ENCODE data around the gene BHLHA9.

- no peak for TF ChIP-seq CTCF (IDR thresholded peaks at IDR 0.05)
- TF ChIP-seq CREB1 (CRISPR knock-in tag; IDR thresholded peaks at IDR 0.05) = no peak
- no peak for TF ChIP-seq JUN (CRISPR knock-in tag; IDR thresholded peaks at IDR 0.05)
- no peak for TF ChIP-seq ZNF416 (CRISPR knock-in tag; IDR thresholded peaks at IDR 0.05)
- TF ChIP-seq RELA (CRISPR knock-in tag; IDR thresholded peaks at IDR 0.05; ENCODE audit: borderline replicate concordance) = no peak
- no peak for TF ChIP-seq ZNF232 (CRISPR knock-in tag; IDR thresholded peaks at IDR 0.05)
- no peak for TF ChIP-seq IRF1 (CRISPR knock-in tag; IDR thresholded peaks at IDR 0.05)
Measured at GRCh38 chr17:1232786-1233185, 37.5 kb upstream of the BHLHA9 start.

All from WTC11 (cell line).